Smooth muscle cell (in vitro differentiated cells): ENCODE data around the gene BMP5. TPM values are rescaled to one million over a fixed set of nuclear protein-coding genes. Genes with fewer than 3 reads are reported as not detected.

Experiments used
- DNase-seq: peaks from one replicate; lab custom pipeline; 2025; ENCODE audit not compliant: unreplicated experiment; lab: John Stamatoyannopoulos, UW
- H2AFZ ChIP-seq: fragments of 200-600 bp; sonication (generic); 2 replicates; pipeline ENCODE4 v1.6.0; 2016; ENCODE audit warnings: antibody characterized with exemption, low read depth, mild to moderate bottlenecking
- H3F3A ChIP-seq: fragments of 200-600 bp; sonication (generic); 2 replicates; pipeline ENCODE4 v1.6.0; 2017; ENCODE audit warnings: antibody characterized with exemption, low read depth
- H3K27ac ChIP-seq: fragments of 200-600 bp; sonication (generic); 2 replicates; pipeline ENCODE4 v1.5.1; 2016; ENCODE audit warnings: low read depth, mild to moderate bottlenecking
- H3K27me3 ChIP-seq: fragments of 200-600 bp; sonication (generic); 2 replicates; pipeline ENCODE4 v1.6.1; 2016; ENCODE audit warnings: low read depth, mild to moderate bottlenecking
- H3K36me3 ChIP-seq: fragments of 200-600 bp; sonication (generic); 2 replicates; pipeline ENCODE4 v1.5.1; 2016; ENCODE audit warnings: low read depth
- H3K4me1 ChIP-seq: fragments of 200-600 bp; sonication (generic); 2 replicates; pipeline ENCODE4 v1.5.1; 2016; ENCODE audit warnings: low read depth
- H3K4me2 ChIP-seq: fragments of 200-600 bp; sonication (generic); 2 replicates; pipeline ENCODE4 v1.6.0; 2016; ENCODE audit warnings: mild to moderate bottlenecking
- H3K4me3 ChIP-seq: fragments of 200-600 bp; sonication (generic); 2 replicates; pipeline ENCODE4 v1.5.1; 2016; ENCODE audit warnings: mild to moderate bottlenecking
- H3K79me2 ChIP-seq: fragments of 200-600 bp; sonication (generic); 2 replicates; pipeline ENCODE4 v1.6.0; 2016; ENCODE audit warnings: low read depth, mild to moderate bottlenecking
- H3K9ac ChIP-seq: fragments of 200-600 bp; sonication (generic); 2 replicates; pipeline ENCODE4 v1.6.0; 2016; ENCODE audit warnings: low read depth
- H3K9me3 ChIP-seq: fragments of 200-600 bp; sonication (generic); replicated peaks from 2 replicates; pipeline ENCODE4 v1.5.1; 2016; ENCODE audit warnings: low read depth
- H4K20me1 ChIP-seq: fragments of 200-600 bp; sonication (generic); 2 replicates; pipeline ENCODE4 v1.6.0; 2016; ENCODE audit warnings: low read depth
- WGBS: methylation state at CpG from one replicate; pipeline ENCODE4 v1.1.7; 2016; ENCODE audit warnings: low lambda C conversion rate; 5-methylcytosine and 5-hydroxymethylcytosine counted together
- polyA plus RNA-seq: library from polyadenylated mRNA; unstranded; fragments of >200 nt; fragmentation: Nextera tagmentation; extraction: Ambion mirVana; gene quantifications from 2 replicates; pipeline ENCODE4 v1.2.1, GENCODE V29; 2016
- total RNA-seq: library from RNA; depleted of rRNA; stranded (reverse); fragments of >200 nt; gene quantifications from 2 replicates; pipeline ENCODE4 v1.2.3, GENCODE V29; 2014
- TF ChIP-seq, protein P1 (sequence below): fragments of 200-600 bp; sonication (generic); IDR thresholded peaks from 2 replicates; pipeline ENCODE4 v1.5.1; 2017; ENCODE audit warnings: borderline replicate concordance, mild to moderate bottlenecking, antibody characterized with exemption; ENCODE audit not compliant: insufficient read depth, poor library complexity, severe bottlenecking

Gene BMP5
- total and polyA plus RNA-seq, 2 experiments from 2014 or later, result 0.07 to 3.5 TPM

DNA sequence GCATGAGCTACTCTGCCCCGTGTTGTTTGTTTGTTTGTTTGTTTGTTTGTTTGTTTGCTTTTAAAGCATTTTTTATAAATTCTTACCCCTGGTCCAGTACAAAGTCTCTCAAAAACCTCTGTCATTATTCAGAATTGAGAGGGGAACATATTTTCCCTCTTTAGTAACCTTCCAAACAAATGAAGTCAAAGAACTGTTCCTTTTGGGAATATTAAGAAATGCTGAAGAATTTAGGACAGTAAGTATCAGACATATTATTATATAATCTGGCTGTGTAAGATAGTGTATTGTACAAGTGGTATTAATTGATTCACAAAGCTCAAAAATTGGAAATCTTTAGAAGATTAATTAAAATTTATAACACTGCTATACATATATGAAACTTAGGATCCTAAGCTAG, 54.7 kb downstream of the BMP5 start:
- H3K27ac ChIP-seq, result no peak overlapping the region
- no peak for DNase-seq
- H3K9me3 ChIP-seq, result no peaks in the 10 kb centered on the region
- TF ChIP-seq, protein P1, sequence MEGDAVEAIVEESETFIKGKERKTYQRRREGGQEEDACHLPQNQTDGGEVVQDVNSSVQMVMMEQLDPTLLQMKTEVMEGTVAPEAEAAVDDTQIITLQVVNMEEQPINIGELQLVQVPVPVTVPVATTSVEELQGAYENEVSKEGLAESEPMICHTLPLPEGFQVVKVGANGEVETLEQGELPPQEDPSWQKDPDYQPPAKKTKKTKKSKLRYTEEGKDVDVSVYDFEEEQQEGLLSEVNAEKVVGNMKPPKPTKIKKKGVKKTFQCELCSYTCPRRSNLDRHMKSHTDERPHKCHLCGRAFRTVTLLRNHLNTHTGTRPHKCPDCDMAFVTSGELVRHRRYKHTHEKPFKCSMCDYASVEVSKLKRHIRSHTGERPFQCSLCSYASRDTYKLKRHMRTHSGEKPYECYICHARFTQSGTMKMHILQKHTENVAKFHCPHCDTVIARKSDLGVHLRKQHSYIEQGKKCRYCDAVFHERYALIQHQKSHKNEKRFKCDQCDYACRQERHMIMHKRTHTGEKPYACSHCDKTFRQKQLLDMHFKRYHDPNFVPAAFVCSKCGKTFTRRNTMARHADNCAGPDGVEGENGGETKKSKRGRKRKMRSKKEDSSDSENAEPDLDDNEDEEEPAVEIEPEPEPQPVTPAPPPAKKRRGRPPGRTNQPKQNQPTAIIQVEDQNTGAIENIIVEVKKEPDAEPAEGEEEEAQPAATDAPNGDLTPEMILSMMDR, result no peak
- no peaks in the 10 kb centered on the region for H4K20me1 ChIP-seq
- H3K4me2 ChIP-seq, result no peak overlapping the region
- H3K79me2 ChIP-seq, result no peaks in the 10 kb centered on the region
- peaks cover 15% of the 10 kb centered on the region for H3K4me1 ChIP-seq
- WGBS, result 86% methylated on average over 1 of the region's 1 CpG
- H2AFZ ChIP-seq, result no peak overlapping the region
- no peaks in the 10 kb centered on the region for H3K36me3 ChIP-seq
- H3K27me3 ChIP-seq, result no peaks in the 10 kb centered on the region
- no peak overlapping the region for H3K4me3 ChIP-seq
- H3F3A ChIP-seq, result peaks cover 9% of the 10 kb centered on the region
- no peak overlapping the region for H3K9ac ChIP-seq

DNA sequence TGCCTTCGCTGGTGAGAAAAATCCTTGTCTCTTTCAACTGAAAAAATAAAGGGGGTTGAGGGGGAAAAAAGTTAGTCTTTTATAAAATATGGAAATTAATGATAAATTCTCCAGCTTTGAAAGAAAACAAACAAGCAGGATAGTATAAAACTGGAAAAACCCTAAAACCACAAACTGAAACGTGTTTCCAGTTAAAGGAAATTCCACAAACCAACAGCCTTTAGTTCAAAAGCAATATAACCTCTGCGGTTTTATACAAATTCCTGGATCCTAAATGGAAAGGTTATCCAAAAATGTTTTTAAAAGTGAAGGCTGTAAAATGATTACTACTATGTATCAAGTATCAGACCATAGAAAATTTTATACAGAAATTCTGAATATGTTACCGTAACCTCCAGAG, 55.6 kb downstream of the BMP5 start:
- no peak overlapping the region for H3K4me2 ChIP-seq
- H3K36me3 ChIP-seq, result no peaks in the 10 kb centered on the region
- DNase-seq, result no peak
- WGBS, result 81% methylated on average over 4 of the region's 4 CpGs
- H3K4me3 ChIP-seq, result no peak overlapping the region
- no peaks in the 10 kb centered on the region for H4K20me1 ChIP-seq
- no peaks in the 10 kb centered on the region for H3K9me3 ChIP-seq
- no peak overlapping the region for H3K27ac ChIP-seq
- H3K27me3 ChIP-seq, result no peaks in the 10 kb centered on the region
- H3K4me1 ChIP-seq, result peaks cover 6% of the 10 kb centered on the region
- TF ChIP-seq, protein P1, result no peak
- no peaks in the 10 kb centered on the region for H3K79me2 ChIP-seq
- H3F3A ChIP-seq, result peaks cover under 1% of the 10 kb centered on the region
- H2AFZ ChIP-seq, result no peak overlapping the region
- H3K9ac ChIP-seq, result no peak overlapping the region

DNA sequence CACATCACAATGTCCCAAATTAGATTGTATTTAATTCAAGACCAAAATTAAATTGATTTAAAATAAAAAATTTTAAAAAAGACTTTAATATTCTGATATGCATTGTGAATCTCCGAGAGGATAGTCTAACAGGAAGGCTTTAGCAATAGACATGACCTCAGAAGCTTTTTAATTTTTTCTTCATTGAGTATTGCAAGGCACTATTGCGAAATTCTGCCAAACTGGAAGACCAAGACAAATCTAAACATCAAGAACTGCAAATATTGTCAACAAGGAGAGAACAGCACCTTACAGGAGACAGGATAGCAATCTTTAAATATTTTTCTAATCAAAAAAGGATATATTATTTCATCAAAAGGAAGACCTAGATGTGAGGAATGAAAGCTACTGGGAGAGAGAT, 56.9 kb downstream of the BMP5 start:
- Histone ChIP-seq H3K9me3 (no peaks in the 10 kb centered on the region), H3K4me2 (no peak overlapping the region), H3K27me3 (no peaks in the 10 kb centered on the region), H3K79me2 (no peaks in the 10 kb centered on the region), H3K36me3 (no peaks in the 10 kb centered on the region), H3K4me3 (no peak overlapping the region), H3F3A (no peaks in the 10 kb centered on the region), H3K4me1 (no peaks in the 10 kb centered on the region), H2AFZ (no peak overlapping the region), H4K20me1 (no peaks in the 10 kb centered on the region), H3K27ac (no peak overlapping the region), H3K9ac (no peak overlapping the region)
- WGBS, result 91% methylated on average over 2 of the region's 2 CpGs
- no peak for DNase-seq
- TF ChIP-seq, protein P1, result no peak

DNA sequence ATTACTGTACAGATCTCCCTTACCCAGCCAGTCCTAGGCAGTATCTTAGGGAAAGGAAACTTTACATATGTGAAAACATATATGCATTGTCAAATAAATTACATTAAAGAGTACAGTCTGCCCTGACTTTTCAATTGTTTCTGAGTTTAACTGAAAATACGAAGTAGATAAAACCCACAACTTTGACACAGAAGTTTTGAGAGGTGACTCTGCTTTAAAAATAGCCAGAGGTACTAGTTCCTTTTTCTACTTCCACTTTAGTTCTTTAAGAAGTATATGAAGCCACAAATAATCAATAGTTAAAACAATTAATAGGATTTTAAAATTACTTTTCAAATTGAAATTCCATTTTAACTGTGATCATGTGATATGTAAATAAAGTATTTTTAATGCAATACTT, 62.9 kb downstream of the BMP5 start:
- WGBS, result 94% methylated on average over 1 of the region's 1 CpG
- no peaks in the 10 kb centered on the region for H3K4me1 ChIP-seq
- H3K9ac ChIP-seq, result no peak overlapping the region

More for the DNA sequence above, 62.9 kb downstream of the BMP5 start:
- no peak for DNase-seq
- H2AFZ ChIP-seq, result no peak overlapping the region
- H3K9me3 ChIP-seq, result no peaks in the 10 kb centered on the region
- H3K27me3 ChIP-seq, result no peaks in the 10 kb centered on the region
- H3K36me3 ChIP-seq, result no peaks in the 10 kb centered on the region
- no peaks in the 10 kb centered on the region for H3K79me2 ChIP-seq
- no peak overlapping the region for H3K4me2 ChIP-seq
- no peak overlapping the region for H3K27ac ChIP-seq
- H3F3A ChIP-seq, result no peaks in the 10 kb centered on the region
- TF ChIP-seq, protein P1, result no peak
- no peak overlapping the region for H3K4me3 ChIP-seq
- no peaks in the 10 kb centered on the region for H4K20me1 ChIP-seq
